ENCODE results near the gene MLLT10. TPM values are rescaled to one million over a fixed set of nuclear protein-coding genes. Genes with fewer than 3 reads are reported as not detected.
A peak's percentile ranks its signal among the peaks of the same experiment; 100 is the strongest.

MLLT10 gene
- total RNA-seq, 1 experiment from 2014 or later, result 60.1 TPM

- peaks cover 77% of the 10 kb centered on the region for H3K4me1 Mint-ChIP-seq
- H3K27ac Mint-ChIP-seq, result peak overlapping the region; percentile 92
- H3K36me3 Mint-ChIP-seq, result no peaks in the 10 kb centered on the region
- H3K9me3 Mint-ChIP-seq, result no peaks in the 10 kb centered on the region
- TF ChIP-seq, protein P1, sequence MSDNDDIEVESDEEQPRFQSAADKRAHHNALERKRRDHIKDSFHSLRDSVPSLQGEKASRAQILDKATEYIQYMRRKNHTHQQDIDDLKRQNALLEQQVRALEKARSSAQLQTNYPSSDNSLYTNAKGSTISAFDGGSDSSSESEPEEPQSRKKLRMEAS (CRISPR knock-in tag; IDR thresholded peaks at IDR 0.05), result no peak
- TF ChIP-seq AFF4 (CRISPR knock-in tag; IDR thresholded peaks at IDR 0.05; ENCODE audit: borderline replicate concordance) (no peak), ESRRA (CRISPR knock-in tag; IDR thresholded peaks at IDR 0.05; ENCODE audit: borderline replicate concordance) (no peak), PRRX2 (CRISPR knock-in tag; IDR thresholded peaks at IDR 0.05) (no peak), ZNF317 (CRISPR knock-in tag; IDR thresholded peaks at IDR 0.05; ENCODE audit: borderline replicate concordance, low read depth) (no peak), GTF2I (CRISPR knock-in tag; conservative IDR thresholded peaks at IDR 0.05) (no peak), OVOL2 (CRISPR knock-in tag; IDR thresholded peaks at IDR 0.05; ENCODE audit: borderline replicate concordance) (no peak), ZNF423 (CRISPR knock-in tag; IDR thresholded peaks at IDR 0.05) (no peak), MYBL2 (CRISPR knock-in tag; IDR thresholded peaks at IDR 0.05) (no peak), PRDM15 (CRISPR knock-in tag; IDR thresholded peaks at IDR 0.05) (no peak), JAZF1 (CRISPR knock-in tag; IDR thresholded peaks at IDR 0.05) (no peak), NFE2L1 (CRISPR knock-in tag; IDR thresholded peaks at IDR 0.05) (no peak), KAT7 (CRISPR knock-in tag; IDR thresholded peaks at IDR 0.05; ENCODE audit: borderline replicate concordance) (no peak), ZNF121 (CRISPR knock-in tag; IDR thresholded peaks at IDR 0.05) (no peak), STAT6 (CRISPR knock-in tag; conservative IDR thresholded peaks at IDR 0.05; ENCODE audit: low read depth) (no peak), E2F4 (CRISPR knock-in tag; IDR thresholded peaks at IDR 0.05; ENCODE audit: borderline replicate concordance, low read depth) (no peak), ZNF396 (CRISPR knock-in tag; IDR thresholded peaks at IDR 0.05; ENCODE audit: borderline replicate concordance) (no peak), ZSCAN18 (CRISPR knock-in tag; IDR thresholded peaks at IDR 0.05) (no peak)
- TF ChIP-seq, protein P2, sequence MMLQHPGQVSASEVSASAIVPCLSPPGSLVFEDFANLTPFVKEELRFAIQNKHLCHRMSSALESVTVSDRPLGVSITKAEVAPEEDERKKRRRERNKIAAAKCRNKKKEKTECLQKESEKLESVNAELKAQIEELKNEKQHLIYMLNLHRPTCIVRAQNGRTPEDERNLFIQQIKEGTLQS (CRISPR knock-in tag; conservative IDR thresholded peaks at IDR 0.05), result no peak
- ChIA-PET CTCF (interaction anchor here (1.3 to 1.7 kb wide), 3 partner anchors 12 to 241 kb away, joined by 8 to 15 read pairs (median 9); no protein-coding TSS in a partner anchor), POLR2A (interaction anchor here (0.6 to 3.0 kb wide), 8 partner anchors 10 to 358 kb away, joined by 3 to 20 read pairs (median 4); no protein-coding TSS in a partner anchor)
- peak overlapping the region; percentile 88 for H3K4me3 Mint-ChIP-seq
- peaks cover 30% of the 10 kb centered on the region for H3K27me3 Mint-ChIP-seq (ENCODE audit: low read depth)
- ATAC-seq (no peak), DNase-seq (ENCODE audit: low spot score) (no peak)
Observed at GRCh38 chr10:21519397-21519933, 14.6 kb upstream of the MLLT10 start.

Measured in WTC11 (cell line).